Measurements from ENCODE around the gene PKD1L1. TPM values are rescaled to one million over a fixed set of nuclear protein-coding genes. Genes with fewer than 3 reads are reported as not detected.

PKD1L1 gene
- total RNA-seq, 3 donors from 2014 or later (not counting 1 experiment from before 2014, with no cell fraction given), result 0.33 to 0.48 (median 0.38) TPM

DNA sequence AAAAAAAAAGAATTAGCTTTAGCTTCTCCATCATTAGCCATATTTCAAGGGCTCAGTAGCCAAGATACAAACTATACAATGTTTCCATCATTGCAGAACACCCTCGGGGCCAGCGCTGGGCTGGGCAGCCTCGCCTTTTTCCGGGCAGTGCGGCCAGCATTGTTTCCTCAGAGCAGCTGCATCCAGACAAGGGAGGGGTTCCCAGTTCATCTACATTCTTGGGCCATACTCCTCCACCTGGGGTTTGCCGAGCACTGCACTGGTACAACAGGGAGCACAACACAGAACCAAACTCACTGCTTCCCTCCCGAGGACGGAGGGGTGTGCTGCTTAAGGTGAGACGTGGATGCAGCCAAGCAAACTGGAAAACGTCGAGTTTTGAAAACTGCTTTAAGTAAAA lies 2.4 kb upstream of the PKD1L1 start:
- no peaks in the 10 kb centered on the region for H3K9me3 ChIP-seq (ENCODE audit: control insufficient read depth, insufficient read depth, low read length)
- TF ChIP-seq, protein P1, sequence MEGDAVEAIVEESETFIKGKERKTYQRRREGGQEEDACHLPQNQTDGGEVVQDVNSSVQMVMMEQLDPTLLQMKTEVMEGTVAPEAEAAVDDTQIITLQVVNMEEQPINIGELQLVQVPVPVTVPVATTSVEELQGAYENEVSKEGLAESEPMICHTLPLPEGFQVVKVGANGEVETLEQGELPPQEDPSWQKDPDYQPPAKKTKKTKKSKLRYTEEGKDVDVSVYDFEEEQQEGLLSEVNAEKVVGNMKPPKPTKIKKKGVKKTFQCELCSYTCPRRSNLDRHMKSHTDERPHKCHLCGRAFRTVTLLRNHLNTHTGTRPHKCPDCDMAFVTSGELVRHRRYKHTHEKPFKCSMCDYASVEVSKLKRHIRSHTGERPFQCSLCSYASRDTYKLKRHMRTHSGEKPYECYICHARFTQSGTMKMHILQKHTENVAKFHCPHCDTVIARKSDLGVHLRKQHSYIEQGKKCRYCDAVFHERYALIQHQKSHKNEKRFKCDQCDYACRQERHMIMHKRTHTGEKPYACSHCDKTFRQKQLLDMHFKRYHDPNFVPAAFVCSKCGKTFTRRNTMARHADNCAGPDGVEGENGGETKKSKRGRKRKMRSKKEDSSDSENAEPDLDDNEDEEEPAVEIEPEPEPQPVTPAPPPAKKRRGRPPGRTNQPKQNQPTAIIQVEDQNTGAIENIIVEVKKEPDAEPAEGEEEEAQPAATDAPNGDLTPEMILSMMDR (IDR thresholded peaks at IDR 0.05), result no peak
- 90% methylated on average over 11 of the region's 11 CpGs for WGBS (ENCODE audit: insufficient coverage)
- H3K36me3 ChIP-seq (ENCODE audit: control insufficient read depth, insufficient read depth, low read length), result peaks cover 11% of the 10 kb centered on the region
- no peaks in the 10 kb centered on the region for H3K4me1 ChIP-seq (ENCODE audit: control insufficient read depth, insufficient read depth, low read length)
- H3K36me3 Mint-ChIP-seq, result no peaks in the 10 kb centered on the region
- intact Hi-C loops (cut with micrococcal nuclease), result no loop called here
- H3K27me3 ChIP-seq (ENCODE audit: control insufficient read depth, insufficient read depth, low read length), result no peaks in the 10 kb centered on the region
- H3K4me1 Mint-ChIP-seq, result no peaks in the 10 kb centered on the region
- H3K9me3 Mint-ChIP-seq, result no peaks in the 10 kb centered on the region
- H3K4me3 ChIP-seq (ENCODE audit: low read length), result no peak overlapping the region
- H3K4me3 Mint-ChIP-seq, result no peak overlapping the region
- DNase-seq (no peak), ATAC-seq (no peak)
- H3K27ac Mint-ChIP-seq, result no peak overlapping the region
- H3K27ac ChIP-seq (ENCODE audit: low read length), result no peak overlapping the region
- no peaks in the 10 kb centered on the region for H3K27me3 Mint-ChIP-seq (ENCODE audit: low read depth in 2 of 2)

DNA sequence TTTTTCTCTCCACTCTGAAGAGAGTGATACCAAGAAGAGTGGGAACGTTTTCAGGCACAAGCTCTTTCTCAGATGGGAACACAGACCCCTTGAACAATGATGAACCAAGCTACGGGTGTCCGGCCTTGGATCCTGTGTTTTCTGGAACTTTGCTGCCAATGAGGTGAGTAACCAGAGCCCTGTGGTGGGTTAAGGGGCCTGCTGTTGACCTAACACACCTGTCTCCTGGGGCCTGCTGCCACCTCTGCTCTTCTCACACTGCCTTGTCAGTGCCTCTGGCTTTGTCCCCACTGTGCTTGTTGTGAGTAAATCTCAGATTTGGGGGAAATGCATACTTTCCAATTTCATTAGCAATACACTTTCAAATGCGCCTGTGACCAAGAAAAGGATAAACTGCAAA lies 1.4 kb upstream of the PKD1L1 start:
- Mint-ChIP-seq H3K4me3 (no peak overlapping the region), H3K9me3 (no peaks in the 10 kb centered on the region), H3K36me3 (no peaks in the 10 kb centered on the region), H3K4me1 (no peaks in the 10 kb centered on the region), H3K27me3 (ENCODE audit: low read depth in 2 of 2) (no peaks in the 10 kb centered on the region), H3K27ac (no peak overlapping the region)
- DNase-seq, result no peak
- no peak for ATAC-seq
- intact Hi-C loops (cut with micrococcal nuclease), result no loop called here
- Histone ChIP-seq H3K9me3 (ENCODE audit: control insufficient read depth, insufficient read depth, low read length) (no peaks in the 10 kb centered on the region), H3K4me1 (ENCODE audit: control insufficient read depth, insufficient read depth, low read length) (no peaks in the 10 kb centered on the region), H3K4me3 (ENCODE audit: low read length) (no peak overlapping the region), H3K36me3 (ENCODE audit: control insufficient read depth, insufficient read depth, low read length) (peaks cover 6% of the 10 kb centered on the region), H3K27me3 (ENCODE audit: control insufficient read depth, insufficient read depth, low read length) (no peaks in the 10 kb centered on the region), H3K27ac (ENCODE audit: low read length) (no peak overlapping the region)
- WGBS (ENCODE audit: insufficient coverage), result 88% methylated on average over 4 of the region's 4 CpGs
- TF ChIP-seq, protein P1 (IDR thresholded peaks at IDR 0.05), result no peak

DNA sequence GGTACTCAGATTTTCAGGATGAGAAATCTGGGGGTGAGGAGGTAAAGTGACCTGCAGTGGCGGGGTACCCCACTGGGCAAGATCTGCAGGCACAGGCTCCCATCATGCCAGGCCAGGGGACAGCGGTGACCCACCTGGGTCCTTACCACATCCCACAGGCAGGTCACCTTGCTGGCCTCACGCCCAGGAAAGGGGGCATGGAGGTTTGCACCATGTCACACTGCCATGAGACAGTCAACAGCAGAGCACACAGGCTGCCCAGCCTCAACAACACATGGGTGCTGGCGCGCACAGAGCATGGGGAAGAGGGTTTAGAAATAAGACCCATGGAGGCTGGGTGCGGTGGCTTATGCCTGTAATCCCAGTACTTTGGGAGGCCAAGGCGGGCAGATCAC lies 914 bp downstream of the PKD1L1 start:
- Mint-ChIP-seq H3K27ac (no peak overlapping the region), H3K27me3 (ENCODE audit: low read depth in 2 of 2) (no peaks in the 10 kb centered on the region), H3K4me1 (no peaks in the 10 kb centered on the region), H3K4me3 (no peak overlapping the region), H3K9me3 (no peaks in the 10 kb centered on the region), H3K36me3 (no peaks in the 10 kb centered on the region)
- intact Hi-C loops (cut with micrococcal nuclease), result no loop called here
- no peak overlapping the region for H3K4me3 ChIP-seq (ENCODE audit: low read length)
- no peaks in the 10 kb centered on the region for H3K4me1 ChIP-seq (ENCODE audit: control insufficient read depth, insufficient read depth, low read length)
- DNase-seq, result no peak
- no peaks in the 10 kb centered on the region for H3K9me3 ChIP-seq (ENCODE audit: control insufficient read depth, insufficient read depth, low read length)
- no peak overlapping the region for H3K27ac ChIP-seq (ENCODE audit: low read length)
- no peaks in the 10 kb centered on the region for H3K27me3 ChIP-seq (ENCODE audit: control insufficient read depth, insufficient read depth, low read length)
- TF ChIP-seq, protein P1 (IDR thresholded peaks at IDR 0.05), result no peak
- no peaks in the 10 kb centered on the region for H3K36me3 ChIP-seq (ENCODE audit: control insufficient read depth, insufficient read depth, low read length)
- WGBS (ENCODE audit: insufficient coverage), result 99% methylated on average over 7 of the region's 7 CpGs
- no peak for ATAC-seq

DNA sequence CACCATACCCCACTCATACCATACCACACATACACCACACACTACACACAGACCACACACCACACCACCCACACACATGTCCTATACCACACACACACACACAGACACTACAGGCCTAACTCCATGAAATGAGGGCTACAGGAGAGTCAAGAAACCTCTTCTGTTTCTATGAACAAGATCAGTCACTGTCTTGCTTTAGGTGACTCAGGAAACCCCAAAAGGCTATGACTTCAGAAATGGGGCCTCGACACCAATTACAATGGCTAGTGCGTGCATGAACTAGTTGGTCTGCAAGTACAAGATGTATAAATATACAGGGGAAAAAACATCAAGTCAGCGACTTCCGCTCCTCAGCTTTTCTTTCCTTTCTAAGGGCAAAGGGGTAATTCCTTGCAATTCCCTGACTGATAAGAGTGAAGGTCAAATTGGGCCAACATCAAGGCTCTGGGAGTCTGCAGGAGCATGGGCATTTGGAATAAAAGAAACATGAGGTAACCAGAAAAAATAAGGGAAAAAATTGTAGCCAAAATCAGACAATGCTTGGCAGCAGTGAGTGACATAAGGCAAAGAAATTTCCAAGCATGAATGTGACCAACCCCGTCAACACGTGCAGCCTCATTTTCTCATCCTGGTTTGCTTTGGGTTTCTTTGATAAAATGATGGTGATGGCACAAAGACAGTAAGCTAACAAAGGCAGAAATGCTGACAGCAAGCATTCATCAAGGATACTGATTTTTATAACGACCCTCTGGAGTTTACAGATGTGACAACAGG lies 1.5 kb downstream of the PKD1L1 start:
- H3K4me1 Mint-ChIP-seq, result no peaks in the 10 kb centered on the region
- Histone ChIP-seq H3K27me3 (ENCODE audit: control insufficient read depth, insufficient read depth, low read length) (no peaks in the 10 kb centered on the region), H3K27ac (ENCODE audit: low read length) (no peak overlapping the region), H3K4me3 (ENCODE audit: low read length) (no peak overlapping the region), H3K36me3 (ENCODE audit: control insufficient read depth, insufficient read depth, low read length) (no peaks in the 10 kb centered on the region), H3K9me3 (ENCODE audit: control insufficient read depth, insufficient read depth, low read length) (no peaks in the 10 kb centered on the region), H3K4me1 (ENCODE audit: control insufficient read depth, insufficient read depth, low read length) (no peaks in the 10 kb centered on the region)
- intact Hi-C loops (cut with micrococcal nuclease), result no loop called here
- TF ChIP-seq, protein P1 (IDR thresholded peaks at IDR 0.05), result no peak
- H3K27ac Mint-ChIP-seq, result no peak overlapping the region
- WGBS (ENCODE audit: insufficient coverage), result 92% methylated on average over 7 of the region's 7 CpGs
- H3K27me3 Mint-ChIP-seq (ENCODE audit: low read depth in 2 of 2), result no peaks in the 10 kb centered on the region
- H3K4me3 Mint-ChIP-seq, result no peak overlapping the region
- no peaks in the 10 kb centered on the region for H3K9me3 Mint-ChIP-seq
- ATAC-seq (peak in 1 of 3 donors; percentile 37), DNase-seq (no peak)
- H3K36me3 Mint-ChIP-seq, result no peaks in the 10 kb centered on the region
